CD8-positive, alpha-beta memory T cell (primary cell): ENCODE data around the gene TSPAN2. TPM values are rescaled to one million over a fixed set of nuclear protein-coding genes. Genes with fewer than 3 reads are reported as not detected.

Source experiments
- CTCF ChIA-PET: fragments of 350-600 bp; sonication (Branson Sonifier 250); formaldehyde crosslinking; loops from one replicate; lab custom pipeline; 2021; ENCODE audit warnings: antibody characterized with exemption; lab: Charles Lee
- POLR2A ChIA-PET: fragments of 350-600 bp; sonication (Branson Sonifier 250); formaldehyde crosslinking; loops from one replicate; lab custom pipeline; 2021; ENCODE audit warnings: antibody characterized with exemption; lab: Charles Lee
- DNase-seq, 5 donors: peaks; one replicate each; pipeline versions ENCODE4 v3.0.0 to v3.0.0-alpha.2; 2020 to 2022; ENCODE audit warnings: mixed read lengths in 1 of 5
- H3K27ac ChIP-seq: one replicate; pipeline ENCODE4 v1.7.0; 2013; ENCODE audit warnings: low read depth, mild to moderate bottlenecking, low read length, moderate library complexity
- H3K27me3 ChIP-seq: 2 replicates; pipeline ENCODE4 v1.7.0; 2013; ENCODE audit warnings: low read length, mild to moderate bottlenecking; ENCODE audit not compliant: insufficient read depth, poor library complexity, severe bottlenecking
- H3K36me3 ChIP-seq: 2 replicates; pipeline ENCODE4 v1.7.0; 2013; ENCODE audit warnings: mild to moderate bottlenecking, low read length, moderate library complexity; ENCODE audit not compliant: insufficient read depth
- H3K4me1 ChIP-seq: 2 replicates; pipeline ENCODE4 v1.7.0; 2013; ENCODE audit warnings: mild to moderate bottlenecking, low read length, moderate library complexity; ENCODE audit not compliant: insufficient read depth
- H3K4me3 ChIP-seq: 2 replicates; pipeline ENCODE4 v1.7.0; 2013; ENCODE audit warnings: mild to moderate bottlenecking, low read length
- H3K9me3 ChIP-seq: 2 replicates; pipeline ENCODE4 v1.7.0; 2013; ENCODE audit warnings: mild to moderate bottlenecking, low read length
- H3K27ac Mint-ChIP-seq, 8 donors: one replicate each; pipeline ENCODE4 v1.8.0; 2020 to 2021; ENCODE audit warnings: mixed read lengths in 8 of 8, mild to moderate bottlenecking in 6 of 8, inconsistent platforms in 3 of 8, moderate library complexity in 3 of 8
- H3K27me3 Mint-ChIP-seq, 2 donors: one replicate each; pipeline ENCODE4 v1.8.0; 2020 to 2021; ENCODE audit warnings: mixed read lengths in 2 of 2, mild to moderate bottlenecking in 1 of 2, moderate library complexity in 1 of 2
- H3K36me3 Mint-ChIP-seq, 3 donors: one replicate each; pipeline ENCODE4 v1.8.0; 2020 to 2021; ENCODE audit warnings: mixed read lengths in 3 of 3, inconsistent platforms in 1 of 3, mild to moderate bottlenecking in 1 of 3
- H3K4me1 Mint-ChIP-seq, 3 donors: one replicate each; pipeline ENCODE4 v1.8.0; 2020 to 2021; ENCODE audit warnings: mixed read lengths in 3 of 3, inconsistent platforms in 1 of 3, mild to moderate bottlenecking in 1 of 3
- H3K4me3 Mint-ChIP-seq, 7 donors: one replicate each; pipeline ENCODE4 v1.8.0; 2020 to 2021; ENCODE audit warnings: mixed read lengths in 7 of 7, mild to moderate bottlenecking in 6 of 7, moderate library complexity in 4 of 7, inconsistent platforms in 2 of 7
- H3K9me3 Mint-ChIP-seq, 5 donors: one replicate each; pipeline ENCODE4 v1.8.0; 2020 to 2022; ENCODE audit warnings: mixed read lengths in 5 of 5, mild to moderate bottlenecking in 3 of 5, moderate library complexity in 2 of 5, inconsistent platforms in 1 of 5
- polyA plus RNA-seq: library from polyadenylated mRNA; unstranded; fragments of 300-500 nt; fragmentation: Illumina TruSeq; gene quantifications from one replicate; pipeline ENCODE4 v1.2.3, GENCODE V29; 2021
- total RNA-seq, 2 experiments: library from RNA; stranded (reverse); gene quantifications; one replicate each; pipeline ENCODE4 v1.2.3, GENCODE V29; 2021

TSPAN2 gene
- total and polyA plus RNA-seq, 3 experiments from 2014 or later = 1.3 to 7.1 (median 2.0) TPM

DNA sequence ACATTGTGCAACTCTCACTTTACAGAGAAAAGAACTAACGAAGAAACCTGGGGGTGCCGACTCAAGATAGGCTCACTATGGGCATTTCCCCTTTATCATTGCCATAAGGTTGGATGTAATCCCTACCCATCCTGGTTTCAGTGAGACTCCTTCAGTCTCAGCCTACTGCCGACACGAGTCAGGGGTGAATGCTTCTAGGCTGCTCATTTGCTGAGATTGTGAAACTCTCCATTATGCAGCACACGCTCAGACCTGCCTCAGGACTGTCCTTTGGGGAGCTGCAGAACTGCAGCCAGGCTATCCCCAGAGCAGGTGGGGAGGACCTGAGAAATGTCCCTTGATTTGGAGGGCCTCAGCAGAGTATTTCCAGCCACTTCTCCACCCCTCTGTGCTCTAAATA lies 37.5 kb downstream of the TSPAN2 start:
- peaks cover 0 to 2% (median 0%) of the 10 kb centered on the region in 3 donors for H3K36me3 Mint-ChIP-seq
- no peaks in the 10 kb centered on the region for H3K36me3 ChIP-seq
- no peak overlapping the region for H3K4me3 Mint-ChIP-seq
- no peaks in the 10 kb centered on the region for H3K9me3 ChIP-seq
- ChIA-PET POLR2A (no interaction called here), CTCF (interaction anchor here (1.4 to 3.9 kb wide), 7 partner anchors 22 to 704 kb away, joined by 3 to 28 read pairs (median 5); partner anchors contain the start of genes TSHB and TSPAN2)
- H3K4me3 ChIP-seq = no peak overlapping the region
- no peak for DNase-seq
- H3K27me3 ChIP-seq = no peaks in the 10 kb centered on the region
- H3K27ac Mint-ChIP-seq = no peak overlapping the region
- H3K27ac ChIP-seq = no peak overlapping the region
- peaks cover 2 to 5% (median 3%) of the 10 kb centered on the region in 3 donors for H3K4me1 Mint-ChIP-seq
- H3K4me1 ChIP-seq = no peaks in the 10 kb centered on the region
- H3K9me3 Mint-ChIP-seq = no peaks in the 10 kb centered on the region
- H3K27me3 Mint-ChIP-seq = peaks cover 0 to 1% of the 10 kb centered on the region in 2 donors

DNA sequence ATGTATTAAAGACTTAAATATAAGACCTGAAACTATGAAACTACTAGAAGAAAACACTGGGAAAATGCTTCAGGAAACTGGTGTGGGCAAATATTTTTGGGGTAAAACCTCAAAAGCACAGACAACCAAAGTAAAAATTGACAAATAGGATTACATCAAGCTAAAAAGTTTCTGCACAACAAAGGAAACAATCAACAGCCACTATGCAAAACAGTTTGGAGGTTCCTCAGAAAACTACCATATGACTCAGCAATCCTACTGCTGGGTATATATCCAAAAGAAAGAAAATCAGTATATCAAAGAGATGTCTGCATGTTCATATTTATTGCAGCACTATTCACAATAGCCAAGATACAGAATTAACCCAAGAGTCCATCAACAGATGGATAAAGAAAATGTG lies 42.6 kb downstream of the TSPAN2 start:
- ChIA-PET POLR2A (no interaction called here), CTCF (no interaction called here)
- no peaks in the 10 kb centered on the region for H3K9me3 ChIP-seq
- Mint-ChIP-seq H3K36me3 (peaks cover 3 to 30% (median 14%) of the 10 kb centered on the region in 3 donors), H3K27ac (no peak overlapping the region), H3K9me3 (peaks cover 0 to 6% (median 4%) of the 10 kb centered on the region in 5 donors), H3K27me3 (no peaks in the 10 kb centered on the region), H3K4me3 (no peak overlapping the region), H3K4me1 (peaks cover 2 to 5% (median 3%) of the 10 kb centered on the region in 3 donors)
- no peaks in the 10 kb centered on the region for H3K4me1 ChIP-seq
- H3K27ac ChIP-seq = no peak overlapping the region
- no peaks in the 10 kb centered on the region for H3K36me3 ChIP-seq
- no peaks in the 10 kb centered on the region for H3K27me3 ChIP-seq
- DNase-seq = no peak
- no peak overlapping the region for H3K4me3 ChIP-seq

DNA sequence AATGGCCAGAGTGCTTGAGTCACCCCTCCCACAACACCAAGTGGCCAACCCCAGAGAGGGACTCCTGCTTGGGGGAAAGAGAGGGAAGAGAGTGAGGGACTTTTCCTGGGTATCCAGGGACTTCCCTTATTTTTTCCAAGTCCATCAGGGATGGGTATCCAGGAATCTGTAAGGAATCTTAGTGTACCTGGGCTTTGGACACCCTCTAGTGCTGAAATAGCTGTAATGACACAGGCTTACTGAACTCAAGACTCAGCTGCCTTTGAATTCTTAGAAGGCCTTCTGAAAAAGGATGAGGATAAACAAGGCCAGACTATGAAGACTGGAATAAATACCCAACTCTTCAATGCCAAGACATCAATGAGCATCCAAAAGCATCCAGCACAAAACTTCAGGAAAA lies 47.6 kb downstream of the TSPAN2 start:
- POLR2A ChIA-PET = no interaction called here
- H3K4me3 ChIP-seq = no peak overlapping the region
- H3K36me3 Mint-ChIP-seq = peaks cover 6 to 28% (median 12%) of the 10 kb centered on the region in 3 donors
- no peak for DNase-seq
- no peak overlapping the region for H3K4me3 Mint-ChIP-seq
- no peak overlapping the region for H3K27ac ChIP-seq
- H3K9me3 ChIP-seq = no peaks in the 10 kb centered on the region
- H3K4me1 ChIP-seq = no peaks in the 10 kb centered on the region
- H3K27me3 Mint-ChIP-seq = no peaks in the 10 kb centered on the region
- H3K4me1 Mint-ChIP-seq = no peaks in the 10 kb centered on the region
- peaks cover 0 to 6% (median 4%) of the 10 kb centered on the region in 5 donors for H3K9me3 Mint-ChIP-seq
- H3K27ac Mint-ChIP-seq = no peak overlapping the region
- CTCF ChIA-PET = interaction anchor here (2.0 kb wide), 1 partner anchor 11 kb away, joined by 5 read pairs; no protein-coding TSS in a partner anchor
- no peaks in the 10 kb centered on the region for H3K27me3 ChIP-seq
- no peaks in the 10 kb centered on the region for H3K36me3 ChIP-seq

DNA sequence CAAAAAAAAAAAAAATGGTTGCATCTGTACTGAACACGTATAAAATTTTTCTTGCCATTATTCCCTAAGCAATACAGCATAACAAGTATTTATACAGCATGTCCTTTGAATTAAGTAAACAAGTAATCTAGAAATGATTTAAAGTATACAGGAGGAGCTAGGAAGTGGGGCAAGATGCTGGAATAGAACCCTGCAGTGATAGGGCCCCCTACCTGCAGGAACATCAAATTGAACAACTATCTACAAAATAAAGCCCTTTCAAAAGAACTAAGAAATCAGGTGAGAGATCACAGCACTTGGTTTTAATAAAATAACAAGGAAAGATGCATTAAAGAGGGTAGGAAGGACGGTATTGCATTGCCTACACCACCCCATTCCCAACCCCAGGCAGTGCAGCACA lies 48.8 kb downstream of the TSPAN2 start:
- Mint-ChIP-seq H3K27me3 (peaks cover 0 to 4% of the 10 kb centered on the region in 2 donors), H3K9me3 (peaks cover 0 to 6% (median 4%) of the 10 kb centered on the region in 5 donors)
- CTCF ChIA-PET = interaction anchor here (2.0 kb wide), 1 partner anchor 13 kb away, joined by 5 read pairs; no protein-coding TSS in a partner anchor

DNA sequence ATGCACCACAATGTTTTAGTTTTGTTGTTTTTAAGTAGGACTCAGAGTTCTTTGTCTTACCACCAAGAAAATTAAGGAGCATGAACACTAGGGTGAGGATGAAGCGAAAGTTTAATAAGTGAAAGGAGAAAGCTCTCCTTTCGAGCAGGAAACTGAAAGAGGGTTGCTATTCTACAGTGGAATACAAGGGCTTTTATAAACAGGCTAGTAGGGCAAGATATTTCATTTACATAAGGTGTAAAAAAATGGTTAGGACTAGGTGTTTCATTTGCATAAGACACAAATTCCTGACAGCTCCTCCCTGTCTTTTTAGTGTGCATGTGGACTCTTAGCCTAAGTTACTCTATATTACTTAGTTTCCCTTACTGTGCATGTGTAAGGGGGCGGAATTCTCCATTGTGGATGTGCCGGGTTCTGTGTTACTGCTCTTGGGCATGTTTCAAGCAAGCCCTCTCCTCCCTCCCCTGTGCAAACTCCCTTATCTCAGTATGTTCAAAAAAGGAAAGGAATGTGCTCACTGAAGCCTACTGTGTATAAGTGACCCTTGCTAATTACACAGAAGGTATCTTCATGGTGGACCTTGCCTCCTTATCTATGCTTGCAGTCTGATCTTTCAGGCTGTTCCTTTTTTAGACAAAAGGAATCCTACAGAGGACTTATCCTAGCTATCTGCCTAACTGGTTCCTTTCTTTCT lies 52.3 kb downstream of the TSPAN2 start:
- CTCF ChIA-PET = interaction anchor here (1.0 kb wide), 1 partner anchor 16 kb away, joined by 3 read pairs; no protein-coding TSS in a partner anchor
- Histone ChIP-seq H3K9me3 (no peaks in the 10 kb centered on the region), H3K27me3 (no peaks in the 10 kb centered on the region), H3K27ac (no peak overlapping the region), H3K4me3 (no peak overlapping the region), H3K4me1 (no peaks in the 10 kb centered on the region), H3K36me3 (no peaks in the 10 kb centered on the region)
- no peak overlapping the region for H3K27ac Mint-ChIP-seq
- H3K27me3 Mint-ChIP-seq = peaks cover 0 to 10% of the 10 kb centered on the region in 2 donors
- H3K4me1 Mint-ChIP-seq = no peaks in the 10 kb centered on the region
- no peak overlapping the region for H3K4me3 Mint-ChIP-seq
- H3K36me3 Mint-ChIP-seq = peaks cover 0 to 5% (median 0%) of the 10 kb centered on the region in 3 donors
- no peaks in the 10 kb centered on the region for H3K9me3 Mint-ChIP-seq
- no peak for DNase-seq
- POLR2A ChIA-PET = no interaction called here

More for the DNA sequence above, 48.8 kb downstream of the TSPAN2 start:
- no peak overlapping the region for H3K27ac Mint-ChIP-seq
- no peak overlapping the region for H3K4me3 Mint-ChIP-seq
- Histone ChIP-seq H3K27ac (no peak overlapping the region), H3K27me3 (no peaks in the 10 kb centered on the region), H3K4me1 (no peaks in the 10 kb centered on the region), H3K4me3 (no peak overlapping the region), H3K36me3 (no peaks in the 10 kb centered on the region), H3K9me3 (no peaks in the 10 kb centered on the region)
- H3K36me3 Mint-ChIP-seq = peaks cover 7 to 21% (median 12%) of the 10 kb centered on the region in 3 donors
- POLR2A ChIA-PET = interaction anchor here (0.7 kb wide), 1 partner anchor 30 kb away, joined by 5 read pairs; no protein-coding TSS in a partner anchor
- DNase-seq = no peak
- H3K4me1 Mint-ChIP-seq = no peaks in the 10 kb centered on the region

DNA sequence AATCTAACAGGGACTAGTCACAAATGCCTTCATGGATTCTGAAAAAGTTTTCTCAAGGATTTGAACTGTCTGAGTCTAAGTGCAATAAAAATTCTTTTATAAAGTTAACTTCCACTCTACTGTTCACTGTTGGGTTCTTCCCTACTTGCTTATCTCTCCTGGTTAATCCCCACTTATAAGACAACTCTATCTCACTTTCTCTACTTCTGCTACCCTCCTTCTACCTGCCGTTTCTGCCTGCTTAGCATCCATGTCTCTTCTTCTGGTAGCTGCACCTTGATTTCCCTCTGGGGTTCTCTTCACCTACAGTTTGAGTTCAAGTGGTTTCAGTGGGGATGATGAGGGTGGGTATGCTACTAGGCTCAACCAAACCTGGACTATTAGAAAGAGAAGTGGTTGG lies 53.7 kb downstream of the TSPAN2 start:
- H3K9me3 Mint-ChIP-seq = no peaks in the 10 kb centered on the region
- ChIA-PET POLR2A (no interaction called here), CTCF (interaction anchor here (0.7 kb wide), 1 partner anchor 21 kb away, joined by 4 read pairs; no protein-coding TSS in a partner anchor)
- H3K4me3 ChIP-seq = no peak overlapping the region
- H3K27ac ChIP-seq = no peak overlapping the region
- no peak for DNase-seq
- H3K9me3 ChIP-seq = no peaks in the 10 kb centered on the region
- no peak overlapping the region for H3K4me3 Mint-ChIP-seq
- H3K27ac Mint-ChIP-seq = peak overlapping the region in 1 of 8 donors; percentile 39
- no peaks in the 10 kb centered on the region for H3K36me3 ChIP-seq
- H3K27me3 Mint-ChIP-seq = peaks cover 0 to 13% of the 10 kb centered on the region in 2 donors
- H3K4me1 Mint-ChIP-seq = no peaks in the 10 kb centered on the region
- peaks cover 0 to 5% (median 0%) of the 10 kb centered on the region in 3 donors for H3K36me3 Mint-ChIP-seq
- no peaks in the 10 kb centered on the region for H3K4me1 ChIP-seq
- no peaks in the 10 kb centered on the region for H3K27me3 ChIP-seq

DNA sequence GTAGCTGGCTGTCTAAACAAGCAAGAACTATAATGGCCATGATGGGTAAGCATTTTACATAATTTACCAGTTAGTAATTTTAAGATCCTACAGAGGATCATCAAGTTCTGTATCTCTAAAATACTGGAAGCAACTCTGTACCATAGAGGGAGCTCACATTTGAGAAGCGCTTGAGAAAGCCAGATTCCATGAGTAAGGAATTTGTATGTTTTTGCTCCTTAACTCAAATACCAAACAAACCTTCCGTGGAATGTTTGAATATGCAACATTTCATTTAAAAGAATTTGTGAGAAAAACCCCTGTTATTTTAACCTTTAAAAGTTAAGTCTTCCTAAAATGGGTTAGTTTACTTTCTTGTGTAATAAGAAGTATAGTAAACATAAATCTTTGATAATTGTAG lies 57.7 kb downstream of the TSPAN2 start:
- no peaks in the 10 kb centered on the region for H3K4me1 ChIP-seq
- Mint-ChIP-seq H3K36me3 (peaks cover 0 to 2% (median 0%) of the 10 kb centered on the region in 3 donors), H3K27me3 (peaks cover 2 to 31% of the 10 kb centered on the region in 2 donors), H3K9me3 (no peaks in the 10 kb centered on the region), H3K4me1 (no peaks in the 10 kb centered on the region), H3K27ac (no peak overlapping the region), H3K4me3 (no peak overlapping the region)
- no peaks in the 10 kb centered on the region for H3K9me3 ChIP-seq
- ChIA-PET POLR2A (no interaction called here), CTCF (no interaction called here)
- H3K27me3 ChIP-seq = no peaks in the 10 kb centered on the region
- H3K27ac ChIP-seq = no peak overlapping the region
- H3K36me3 ChIP-seq = no peaks in the 10 kb centered on the region
- no peak overlapping the region for H3K4me3 ChIP-seq
- DNase-seq = no peak

DNA sequence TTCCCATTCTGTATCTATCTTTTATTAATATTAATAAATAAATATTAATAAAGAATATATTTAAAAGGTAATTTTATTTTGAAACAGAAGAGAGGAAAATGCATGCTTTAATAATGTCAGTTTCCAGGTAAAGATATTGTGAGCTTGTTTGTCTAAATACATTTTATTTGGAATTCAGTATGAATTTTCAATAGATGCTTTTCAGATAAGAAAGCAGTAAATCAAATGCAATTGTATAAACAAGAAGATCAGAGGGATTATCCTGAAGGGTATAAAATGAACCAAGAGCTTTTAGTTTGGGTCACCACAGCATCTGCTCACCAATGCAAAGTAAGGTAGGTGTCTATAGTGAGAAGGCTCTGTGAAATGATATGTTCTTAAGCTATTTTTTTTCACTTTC lies 59.8 kb downstream of the TSPAN2 start, which contains the start of gene TSHB:
TSS of gene TSHB (plus strand) at position 301 of the 400 bp plus-strand sequence. CDS start 3,537 bp downstream, outside the sequence.
- no peak within 1 kb of the TSS for H3K27ac ChIP-seq
- no peaks in the 10 kb centered on the region for H3K9me3 Mint-ChIP-seq
- no peak within 1 kb of the TSS for H3K4me3 ChIP-seq
- no peaks in the 10 kb centered on the region for H3K4me1 Mint-ChIP-seq
- no peak for DNase-seq
- no peak within 1 kb of the TSS for H3K4me3 Mint-ChIP-seq
- no peaks in the 10 kb centered on the region for H3K27me3 ChIP-seq
- no peaks in the 10 kb centered on the region for H3K36me3 Mint-ChIP-seq
- peaks cover 2 to 28% of the 10 kb centered on the region in 2 donors for H3K27me3 Mint-ChIP-seq
- POLR2A ChIA-PET = no interaction called here
- CTCF ChIA-PET = interaction anchor here (1.1 to 1.2 kb wide), 3 partner anchors 20 to 83 kb away, joined by 3 read pairs; no protein-coding TSS in a partner anchor
- no peaks in the 10 kb centered on the region for H3K36me3 ChIP-seq
- H3K4me1 ChIP-seq = no peaks in the 10 kb centered on the region
- H3K9me3 ChIP-seq = no peaks in the 10 kb centered on the region
- no peak within 1 kb of the TSS for H3K27ac Mint-ChIP-seq
